Glutamatergic neuron (in vitro differentiated cells): ENCODE measurements around the gene STXBP6. TPM values are rescaled to one million over a fixed set of nuclear protein-coding genes. Genes with fewer than 3 reads are reported as not detected.
"Not testable (repeated sequence)": the region's sequence is repeated elsewhere in the genome, so short reads cannot be mapped to it uniquely, and the experiment has no call there.

Experiments
- DNase-seq: peaks from one replicate; pipeline ENCODE4 v3.0.0; 2022
- H3K27ac Mint-ChIP-seq: one replicate; pipeline ENCODE4 v1.8.0; 2020; ENCODE audit warnings: mild to moderate bottlenecking, mixed read lengths, inconsistent platforms; ENCODE audit not compliant: unreplicated experiment
- H3K27me3 Mint-ChIP-seq: one replicate; pipeline ENCODE4 v1.8.0; 2020; ENCODE audit warnings: mild to moderate bottlenecking, moderate library complexity, mixed read lengths, inconsistent platforms; ENCODE audit not compliant: unreplicated experiment
- H3K36me3 Mint-ChIP-seq: one replicate; pipeline ENCODE4 v1.8.0; 2020; ENCODE audit warnings: mild to moderate bottlenecking, mixed read lengths, inconsistent platforms; ENCODE audit not compliant: unreplicated experiment
- H3K4me1 Mint-ChIP-seq: one replicate; pipeline ENCODE4 v1.8.0; 2020; ENCODE audit warnings: mild to moderate bottlenecking, low read depth, mixed read lengths, inconsistent platforms; ENCODE audit not compliant: unreplicated experiment
- H3K4me3 Mint-ChIP-seq: one replicate; pipeline ENCODE4 v1.8.0; 2020; ENCODE audit warnings: mild to moderate bottlenecking, mixed read lengths, inconsistent platforms; ENCODE audit not compliant: unreplicated experiment
- H3K9me3 Mint-ChIP-seq: one replicate; pipeline ENCODE4 v1.8.0; 2020; ENCODE audit warnings: mild to moderate bottlenecking, moderate library complexity, mixed read lengths, inconsistent platforms; ENCODE audit not compliant: unreplicated experiment
- CTCF ChIP-seq: fragments of 200-600 bp; sonication (generic); IDR thresholded peaks from one replicate; pipeline ENCODE4 v1.5.0; 2021; ENCODE audit not compliant: partially characterized antibody, unreplicated experiment
- total RNA-seq: library from RNA; stranded (reverse); fragmentation: NEBNext Ultra II Directional; extraction: Animal tissue kit (Norgen Biotek cat#: 25700); gene quantifications from one replicate; pipeline ENCODE4 v1.2.1, GENCODE V29; 2021; ENCODE audit not compliant: unreplicated experiment

STXBP6 gene
- total RNA-seq, 1 donor from 2014 or later: 0.49 TPM

GRCh38 chr14:24938593-24938992 is 111.4 kb downstream of the STXBP6 start:
- no peaks in the 10 kb centered on the region for H3K36me3 Mint-ChIP-seq
- DNase-seq: no peak
- H3K9me3 Mint-ChIP-seq: no peaks in the 10 kb centered on the region
- H3K27me3 Mint-ChIP-seq: peaks cover 3% of the 10 kb centered on the region
- no peaks in the 10 kb centered on the region for H3K4me1 Mint-ChIP-seq
- no peak overlapping the region for H3K27ac Mint-ChIP-seq
- H3K4me3 Mint-ChIP-seq: no peak overlapping the region
- TF ChIP-seq CTCF: no peak

GRCh38 chr14:24937300-24937699 is 112.6 kb downstream of the STXBP6 start:
- Mint-ChIP-seq H3K27me3 (peaks cover 3% of the 10 kb centered on the region), H3K9me3 (no peaks in the 10 kb centered on the region), H3K4me1 (no peaks in the 10 kb centered on the region), H3K4me3 (no peak overlapping the region), H3K36me3 (no peaks in the 10 kb centered on the region), H3K27ac (no peak overlapping the region)
- DNase-seq: no peak
- TF ChIP-seq CTCF: no peak

- H3K4me1 Mint-ChIP-seq, DNase-seq, H3K27me3 Mint-ChIP-seq, H3K9me3 Mint-ChIP-seq, H3K36me3 Mint-ChIP-seq, H3K27ac Mint-ChIP-seq, H3K4me3 Mint-ChIP-seq: not testable (repeated sequence)
These were observed 113.2 kb downstream of the STXBP6 start for GRCh38 chr14:24936773-24937172.

- no peaks in the 10 kb centered on the region for H3K27me3 Mint-ChIP-seq
- H3K4me3 Mint-ChIP-seq: no peak overlapping the region
- H3K36me3 Mint-ChIP-seq: no peaks in the 10 kb centered on the region
- H3K27ac Mint-ChIP-seq: no peak overlapping the region
- no peak for DNase-seq
- no peaks in the 10 kb centered on the region for H3K9me3 Mint-ChIP-seq
- TF ChIP-seq CTCF: no peak
- no peaks in the 10 kb centered on the region for H3K4me1 Mint-ChIP-seq
These were observed 114.2 kb downstream of the STXBP6 start for GRCh38 chr14:24935796-24936195.

GRCh38 chr14:24928386-24928900 is 121.5 kb downstream of the STXBP6 start:
- DNase-seq: no peak
- H3K27ac Mint-ChIP-seq: no peak overlapping the region
- no peaks in the 10 kb centered on the region for H3K4me1 Mint-ChIP-seq
- H3K4me3 Mint-ChIP-seq: no peak overlapping the region
- H3K9me3 Mint-ChIP-seq: no peaks in the 10 kb centered on the region
- no peaks in the 10 kb centered on the region for H3K36me3 Mint-ChIP-seq
- no peaks in the 10 kb centered on the region for H3K27me3 Mint-ChIP-seq
- TF ChIP-seq CTCF: no peak

GRCh38 chr14:24927809-24928208 is 122.1 kb downstream of the STXBP6 start:
- Mint-ChIP-seq H3K4me3 (no peak overlapping the region), H3K27me3 (no peaks in the 10 kb centered on the region), H3K4me1 (no peaks in the 10 kb centered on the region), H3K36me3 (no peaks in the 10 kb centered on the region), H3K9me3 (no peaks in the 10 kb centered on the region), H3K27ac (no peak overlapping the region)
- no peak for TF ChIP-seq CTCF
- DNase-seq: no peak
